Cardiac atrium fibroblast (primary cell): ENCODE data around the gene SUSD5. TPM values are rescaled to one million over a fixed set of nuclear protein-coding genes. Genes with fewer than 3 reads are reported as not detected.

Experiments
- total RNA-seq: library from RNA; depleted of rRNA; stranded (reverse); fragments of >200 nt; gene quantifications from 2 replicates; pipeline ENCODE4 v1.2.3, GENCODE V29; 2015

SUSD5 gene
- total RNA-seq, result 1.8 and 4.2 TPM in 2 replicates

GRCh38 chr3:33218446-33219174 lies at the start of gene SUSD5:
SUSD5 (minus strand) TSS chr3:33218810; CDS start chr3:33218797, 13 bp downstream.

DNA sequence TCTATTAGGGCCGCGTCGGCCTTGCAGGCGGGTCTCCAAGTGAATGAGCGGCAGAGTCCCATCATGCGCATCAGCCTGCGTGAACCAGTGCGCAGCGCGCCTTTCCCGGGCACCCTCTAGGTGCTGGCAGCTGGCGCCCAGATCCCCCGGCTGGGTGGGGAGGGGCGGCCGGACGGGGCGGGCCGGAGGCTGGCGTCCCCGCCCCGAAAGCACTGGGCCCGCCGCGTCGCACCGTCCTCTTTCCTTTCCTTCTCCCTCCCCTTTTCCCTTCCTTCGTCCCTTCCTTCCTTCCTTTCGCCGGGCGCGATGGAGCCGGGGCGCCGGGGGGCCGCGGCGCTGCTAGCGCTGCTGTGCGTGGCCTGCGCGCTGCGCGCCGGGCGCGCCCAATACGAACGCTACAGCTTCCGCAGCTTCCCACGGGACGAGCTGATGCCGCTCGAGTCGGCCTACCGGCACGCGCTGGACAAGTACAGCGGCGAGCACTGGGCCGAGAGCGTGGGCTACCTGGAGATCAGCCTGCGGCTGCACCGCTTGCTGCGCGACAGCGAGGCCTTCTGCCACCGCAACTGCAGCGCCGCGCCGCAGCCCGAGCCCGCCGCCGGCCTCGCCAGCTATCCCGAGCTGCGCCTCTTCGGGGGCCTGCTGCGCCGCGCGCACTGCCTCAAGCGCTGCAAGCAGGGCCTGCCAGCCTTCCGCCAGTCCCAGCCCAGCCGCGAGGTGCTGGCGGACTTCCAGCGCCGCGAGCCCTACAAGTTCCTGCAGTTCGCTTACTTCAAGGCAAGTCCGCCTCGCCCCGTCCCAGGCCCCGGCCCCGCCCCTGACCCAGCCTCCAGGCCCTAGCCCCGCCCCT lies 104.6 kb downstream of the SUSD5 start, which contains the start of gene CRTAP:
Gene CRTAP (plus strand): TSS at position 243 of the 850 bp plus-strand sequence. CDS start 64 bp downstream, at position 307.

Other genes starting within 250 kb of the SUSD5 start
- gene GLB1, start 121.7 kb downstream of the SUSD5 start, total RNA-seq, result 75.8 and 80.8 TPM in 2 replicates
- 3.2 and 7.8 TPM in 2 replicates for gene TMPPE, start 121.7 kb downstream of the SUSD5 start, total RNA-seq
- gene CRTAP, start 104.8 kb downstream of the SUSD5 start, total RNA-seq, result 314 and 345 TPM in 2 replicates
- gene FBXL2, start 58.6 kb upstream of the SUSD5 start, total RNA-seq, result 8.3 and 11.2 TPM in 2 replicates
- 54.3 and 54.5 TPM in 2 replicates for gene UBP1, start 221.6 kb upstream of the SUSD5 start, total RNA-seq